GM21528 (cell line): Measurements from ENCODE around the gene MRPL18.
"Not testable (repeated sequence)": the region's sequence is repeated elsewhere in the genome, so short reads cannot be mapped to it uniquely, and the experiment has no call there.

ENCODE experiments used
- ATAC-seq: cut with Tn5 transposase; IDR thresholded peaks from one replicate; pipeline ENCODE4 v1.9.1; 2021; ENCODE audit warnings: mild to moderate bottlenecking, moderate library complexity; ENCODE audit not compliant: unreplicated experiment, low FRiP score

MRPL18 gene

DNA sequence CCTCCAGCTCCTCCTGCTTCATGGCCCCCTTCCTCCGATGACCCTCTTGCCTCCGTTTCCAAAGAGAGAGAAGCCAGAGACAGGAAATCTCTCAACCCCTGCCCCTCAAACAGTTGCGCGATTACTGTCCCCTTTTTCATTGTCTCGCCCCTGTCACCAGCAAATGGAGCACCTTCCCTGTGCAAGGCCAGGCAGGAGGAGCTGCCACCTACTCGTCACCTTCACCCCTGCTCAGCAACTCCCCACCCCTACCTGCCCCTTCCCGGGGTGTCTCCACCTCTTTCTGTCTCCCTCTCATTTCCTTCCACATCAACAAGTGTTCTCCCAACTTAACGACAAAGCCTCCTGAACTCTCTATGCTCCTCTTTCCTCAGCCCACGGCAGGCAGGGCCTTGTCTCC lies 23.5 kb downstream of the MRPL18 start:
- no peak for ATAC-seq

DNA sequence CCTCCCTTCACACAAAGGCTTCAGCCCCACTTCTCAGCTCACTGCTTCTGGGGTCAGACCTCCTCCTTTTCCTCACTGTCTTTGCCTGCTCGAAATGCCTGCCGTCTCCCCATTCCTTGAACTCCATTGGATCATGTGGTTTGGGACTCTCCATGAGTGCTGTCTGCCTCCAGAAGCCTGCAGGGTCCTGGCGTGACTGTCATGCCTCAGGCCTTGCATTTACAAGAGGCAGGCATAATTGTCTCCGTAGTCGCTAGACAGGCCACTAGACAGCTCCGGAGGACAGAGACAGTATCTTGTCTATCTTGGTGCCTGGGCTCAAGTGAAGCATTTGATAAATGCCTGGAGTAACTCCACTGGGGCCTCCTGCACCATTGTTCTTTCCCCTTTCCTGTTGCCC lies 25.1 kb downstream of the MRPL18 start:
- ATAC-seq: no peak

DNA sequence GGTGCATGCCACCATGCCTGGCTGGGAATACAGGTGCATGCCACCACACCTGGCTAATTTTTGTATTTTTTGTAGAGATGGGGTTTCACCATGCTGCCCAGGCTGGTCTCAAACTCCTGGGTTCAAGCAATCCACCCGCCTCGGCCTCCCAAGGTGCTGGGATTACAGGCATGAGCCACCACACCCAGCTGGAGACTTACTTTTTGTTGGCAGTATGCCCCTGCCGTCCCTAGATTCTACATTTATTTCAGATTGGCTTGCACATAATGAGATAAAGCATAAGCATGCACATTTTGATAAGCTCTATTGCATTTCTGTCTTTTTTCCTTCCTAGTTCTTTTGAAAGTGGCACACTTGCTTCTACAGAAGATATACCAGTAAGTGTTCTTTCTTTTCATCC lies 26.5 kb downstream of the MRPL18 start:
- ATAC-seq: not testable (repeated sequence)

DNA sequence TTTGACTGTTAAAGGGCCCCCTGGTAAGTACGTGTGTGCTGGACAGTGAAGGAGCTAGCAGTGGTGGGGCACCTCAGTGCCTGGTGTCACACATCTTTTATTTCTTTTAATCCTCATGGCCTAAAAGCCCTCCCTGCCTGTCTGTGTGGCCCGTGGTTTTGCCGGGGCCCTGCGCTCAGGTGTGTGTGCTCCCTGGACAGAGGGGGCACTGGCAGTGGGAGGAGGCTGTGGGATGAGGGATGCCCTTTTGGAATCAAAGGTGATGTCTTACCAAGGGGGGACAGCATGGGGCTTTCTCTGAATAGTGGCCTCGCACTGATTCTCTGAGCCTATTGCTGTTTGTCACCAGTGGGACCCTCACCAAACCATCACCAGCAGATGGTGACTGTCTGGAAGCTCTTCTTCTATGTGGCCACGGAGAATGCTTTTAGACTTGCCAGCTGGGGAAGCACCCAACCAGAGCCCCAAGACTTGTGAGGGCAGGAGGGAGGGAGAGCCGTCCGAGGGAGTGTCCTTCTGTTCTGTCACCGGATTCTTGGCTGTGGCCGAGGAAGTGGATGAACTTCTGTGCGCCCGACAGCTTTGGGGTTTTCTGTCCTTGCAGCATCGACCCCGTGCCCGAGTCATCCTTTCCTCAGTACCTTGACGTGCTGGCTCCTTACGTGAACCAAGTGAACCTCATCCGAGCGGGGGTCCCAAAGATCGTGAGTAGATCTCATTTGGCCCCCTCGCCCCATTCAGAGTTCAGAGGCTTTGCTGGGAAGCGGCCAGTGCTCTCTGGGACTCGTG lies 27.9 kb downstream of the MRPL18 start:
- ATAC-seq: no peak

DNA sequence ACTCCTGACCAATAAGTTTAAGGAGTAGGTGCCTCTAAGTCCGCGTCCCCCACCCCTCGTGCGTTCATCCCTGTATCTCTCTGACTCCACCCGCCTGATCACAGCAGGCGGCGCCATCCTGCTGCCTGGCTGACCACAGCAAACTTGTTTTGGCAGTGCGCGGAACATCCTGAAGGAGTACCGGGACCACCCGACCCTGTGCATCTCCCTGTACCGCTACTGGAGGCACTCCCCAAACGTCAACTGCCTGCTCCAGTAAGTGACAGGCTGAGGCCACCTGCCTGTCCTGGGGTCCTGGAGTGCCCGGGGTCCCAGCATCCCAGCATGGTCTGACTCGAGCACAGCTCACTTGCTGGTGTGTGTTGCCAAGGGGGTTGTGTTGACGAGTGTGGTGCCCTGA lies 28.8 kb downstream of the MRPL18 start:
- ATAC-seq: no peak

DNA sequence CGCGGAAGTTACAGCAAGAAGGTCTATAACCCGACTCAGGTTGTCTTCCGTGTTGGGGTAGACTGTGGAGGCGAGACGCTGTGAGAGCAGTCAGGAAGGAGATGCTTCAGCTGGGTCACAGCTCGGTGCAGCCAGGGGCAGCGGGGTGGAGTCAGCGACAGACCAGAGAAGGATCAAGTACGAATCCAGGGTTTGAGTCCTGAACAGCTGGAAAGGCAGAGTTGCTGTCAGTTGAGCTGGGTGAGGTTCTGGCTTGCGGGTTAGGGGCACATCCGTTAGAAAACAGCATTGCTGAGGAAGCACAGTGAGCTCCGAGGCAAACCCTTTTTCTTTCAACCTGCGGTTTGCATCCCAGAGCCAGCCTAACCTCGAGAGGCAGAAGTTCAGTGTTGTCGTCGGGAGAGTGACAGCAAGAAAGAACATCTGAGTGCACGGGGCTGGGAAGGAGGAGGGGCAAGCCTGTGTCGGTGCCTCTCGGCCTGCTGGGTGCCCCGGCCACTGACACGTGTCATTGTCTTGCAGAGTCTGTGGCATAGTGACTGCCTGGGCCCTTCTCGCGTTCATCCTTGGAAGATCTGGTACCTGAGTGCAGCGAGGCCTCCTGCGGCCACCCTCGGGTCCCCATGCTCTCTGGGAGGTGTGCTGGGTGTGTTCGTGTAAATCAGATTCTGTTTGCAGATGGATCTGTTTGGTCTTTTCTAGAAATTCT lies 29.8 kb downstream of the MRPL18 start:
- ATAC-seq: peak; percentile 79

GRCh38 chr6:159821122-159821521 lies 30.9 kb downstream of the MRPL18 start:
- ATAC-seq: no peak

- ATAC-seq: no peak
Measured at GRCh38 chr6:159821726-159822125, 31.5 kb downstream of the MRPL18 start.

- ATAC-seq: no peak
Measured at GRCh38 chr6:159823953-159824352, 33.7 kb downstream of the MRPL18 start.

GRCh38 chr6:159824690-159825089 lies 34.4 kb downstream of the MRPL18 start:
- not testable (repeated sequence) for ATAC-seq

GRCh38 chr6:159826004-159826403 lies 35.7 kb downstream of the MRPL18 start:
- ATAC-seq: no peak

GRCh38 chr6:159826968-159827647 lies 36.8 kb downstream of the MRPL18 start:
- ATAC-seq: no peak

DNA sequence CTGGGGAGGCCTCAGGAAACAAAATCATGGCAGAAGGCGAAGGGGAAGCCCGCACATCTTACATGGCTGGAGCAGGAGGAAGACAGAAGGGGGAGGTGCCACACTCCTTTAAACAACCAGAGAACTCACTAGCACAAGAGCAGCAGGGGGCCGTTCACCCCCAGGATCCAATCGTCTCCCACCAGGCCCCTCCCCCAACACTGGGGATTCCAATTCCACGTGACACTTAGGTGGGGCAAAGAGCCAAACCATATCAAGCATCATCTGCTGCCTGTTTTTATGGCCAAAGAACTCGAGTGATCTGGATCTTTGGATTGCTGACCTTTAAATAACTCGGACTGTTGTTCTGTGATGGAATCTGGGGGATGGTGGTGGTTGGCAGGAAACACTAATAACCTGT lies 37.8 kb downstream of the MRPL18 start:
- ATAC-seq: no peak

- peak; percentile 49 for ATAC-seq
Measured at GRCh38 chr6:159829526-159829925, 39.3 kb downstream of the MRPL18 start.

DNA sequence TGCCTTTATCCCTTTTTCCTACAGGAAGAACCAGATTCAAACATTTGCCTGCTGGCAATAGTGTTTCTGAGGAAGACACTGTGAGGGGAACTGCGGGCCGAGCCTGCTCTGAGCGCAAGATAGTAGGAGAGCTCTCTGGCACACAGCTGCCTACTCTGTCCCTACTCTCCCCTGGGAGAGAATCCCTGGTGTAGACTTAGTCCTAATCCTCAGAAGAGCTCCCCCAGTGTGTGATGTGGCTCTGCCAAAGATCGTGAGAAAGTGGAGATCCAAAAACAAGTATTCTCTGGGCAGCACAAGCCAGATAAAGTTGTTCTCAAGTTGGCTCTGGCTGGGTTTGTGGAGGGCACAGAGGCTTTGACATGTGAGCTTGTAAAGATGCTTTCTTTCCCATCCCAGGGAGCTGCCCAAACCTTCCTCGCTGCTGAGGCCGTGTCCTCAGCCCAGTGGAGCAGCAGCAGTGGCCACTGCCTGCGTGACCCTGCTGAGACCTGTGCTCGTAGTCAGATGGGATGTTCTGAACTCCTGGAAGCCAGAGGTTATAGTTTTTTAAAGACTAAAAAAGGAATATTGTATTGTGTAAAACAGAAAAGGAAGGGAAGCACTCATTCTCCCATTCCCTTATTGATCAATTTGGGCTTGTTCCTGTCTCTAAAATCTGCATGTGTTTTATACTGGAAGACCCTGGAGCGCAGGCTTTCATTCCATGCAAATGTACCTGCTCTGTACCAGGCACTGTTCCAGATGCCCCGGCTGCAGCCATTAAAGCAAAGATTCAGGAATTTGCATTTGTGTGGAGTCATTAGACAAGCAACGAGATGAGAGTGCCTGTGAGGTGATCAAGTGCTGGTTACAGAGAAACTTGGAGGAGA lies 40.5 kb downstream of the MRPL18 start:
- ATAC-seq: no peak

DNA sequence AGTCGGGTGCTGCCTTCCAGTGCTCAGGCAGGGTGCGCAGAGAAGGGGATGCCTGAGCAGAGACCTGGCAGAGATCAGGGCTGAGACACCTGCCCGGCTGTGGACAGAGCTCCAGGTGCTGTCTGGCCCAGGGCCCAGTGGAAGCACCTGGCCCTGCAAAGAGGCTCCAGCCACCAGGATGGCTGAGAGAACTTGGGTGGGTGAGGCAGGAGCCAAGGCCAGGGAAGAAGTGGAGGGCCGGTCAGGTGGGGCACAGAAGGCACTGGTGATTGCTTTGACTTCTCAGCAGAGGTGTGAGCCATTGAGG lies 41.1 kb downstream of the MRPL18 start:
- ATAC-seq: no peak

DNA sequence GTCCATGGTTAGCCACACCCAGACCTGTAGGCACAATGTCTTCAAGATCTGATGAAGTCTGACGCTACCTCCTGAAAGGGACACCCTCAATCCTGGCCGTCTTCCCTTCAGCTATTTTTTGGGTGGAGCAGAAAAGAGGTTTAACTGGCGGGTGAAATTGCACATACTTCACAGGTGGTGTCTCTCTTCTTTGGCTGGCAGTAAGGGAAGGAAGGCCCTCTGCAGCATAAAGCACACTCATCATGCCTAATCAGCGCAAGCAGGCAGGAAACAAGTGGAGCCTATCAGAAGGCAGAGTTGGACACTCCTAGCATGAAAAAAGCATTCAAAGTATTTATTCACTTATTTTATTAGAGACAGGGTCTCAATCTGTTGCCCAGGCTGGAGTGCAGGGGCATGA lies 42.7 kb downstream of the MRPL18 start:
- ATAC-seq: no peak

DNA sequence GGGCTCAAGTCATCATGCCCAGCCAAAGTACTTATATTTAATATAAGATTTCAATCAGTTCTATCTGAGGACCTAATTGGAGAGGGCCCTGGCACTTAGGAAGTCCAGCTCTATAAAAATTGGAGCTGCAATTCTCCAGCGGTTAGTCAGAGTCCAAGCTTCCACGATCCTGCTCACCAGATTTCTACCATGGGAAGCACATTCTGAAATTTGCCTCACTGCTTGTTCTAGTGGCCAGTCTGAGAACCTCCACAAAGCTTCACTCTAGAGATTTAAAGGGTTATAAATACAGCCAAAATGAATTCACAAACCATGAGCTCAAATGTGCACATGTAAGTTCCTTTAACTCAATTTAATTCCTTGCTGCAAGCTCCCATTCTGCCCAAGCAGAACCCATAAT lies 43.3 kb downstream of the MRPL18 start:
- no peak for ATAC-seq

GRCh38 chr6:159833997-159834603 lies 43.8 kb downstream of the MRPL18 start:
- no peak for ATAC-seq

DNA sequence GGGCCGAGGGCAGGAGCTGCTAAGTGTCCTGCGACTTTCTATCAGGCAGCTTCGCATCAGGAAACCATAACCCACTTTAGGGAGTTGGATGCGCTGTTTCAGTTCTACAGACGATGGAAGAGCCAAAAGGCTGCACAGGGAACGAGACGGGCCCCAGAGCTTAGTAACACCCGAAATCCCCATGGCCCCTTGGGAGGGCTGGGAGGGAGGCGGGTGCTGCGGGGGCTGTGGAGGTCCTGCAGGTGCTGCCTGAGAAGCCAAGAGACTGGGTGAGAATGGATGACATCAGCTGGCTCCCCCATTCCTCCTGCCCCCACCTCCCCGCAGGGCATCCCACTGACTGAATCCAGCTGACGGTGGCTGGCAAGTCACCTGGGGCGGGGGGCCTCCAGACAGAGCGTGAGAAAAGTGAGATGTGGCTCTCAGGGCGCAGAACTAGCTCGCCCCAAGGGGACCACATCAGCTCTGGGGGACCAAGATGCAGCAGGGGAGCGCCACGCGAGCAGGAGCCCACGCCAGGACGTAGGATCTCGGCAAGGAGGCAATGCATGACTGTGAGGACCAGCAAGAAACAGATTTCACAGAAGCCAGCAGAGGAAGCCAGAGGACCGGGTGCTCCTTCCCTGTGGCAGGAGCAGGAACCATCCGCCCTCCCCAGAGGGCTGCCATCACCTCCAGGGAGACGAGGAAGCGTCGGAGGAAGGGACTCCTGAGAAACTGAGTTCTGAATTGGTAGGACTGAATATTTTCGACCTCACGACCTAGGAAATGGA lies 46.6 kb downstream of the MRPL18 start:
- ATAC-seq: no peak
